ENCODE measurements around the gene CADPS2. TPM values are rescaled to one million over a fixed set of nuclear protein-coding genes. Genes with fewer than 3 reads are reported as not detected.
"Not testable (repeated sequence)": the region's sequence is repeated elsewhere in the genome, so short reads cannot be mapped to it uniquely, and the experiment has no call there.

Gene CADPS2
- total and polyA plus RNA-seq, 2 donors (not counting 1 experiment from before 2014, with no cell fraction given), result 11.5 to 32.2 TPM

DNA sequence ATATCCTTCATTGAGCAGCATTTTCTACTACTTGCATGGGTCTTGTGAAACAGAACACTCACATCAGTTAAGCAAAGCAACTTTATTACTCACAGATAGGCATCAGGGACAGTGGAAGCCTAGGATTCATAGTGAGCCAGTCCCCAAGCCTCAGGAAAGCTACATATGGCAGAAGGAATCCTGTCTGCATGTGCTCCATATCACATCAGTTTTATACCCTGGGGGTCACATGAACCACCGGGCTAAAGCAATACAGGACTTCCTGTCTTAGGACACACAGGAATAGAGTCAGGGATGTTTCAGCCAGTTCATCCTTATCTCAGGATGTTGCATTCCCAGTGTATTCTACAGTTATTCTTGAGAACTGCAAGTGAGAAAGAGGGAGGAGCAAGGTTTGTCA, 596.8 kb downstream of the CADPS2 start:
- Histone ChIP-seq H3K27ac (ENCODE audit: insufficient read depth, low read length) (no peak overlapping the region), H3K4me2 (ENCODE audit: extremely low read depth, insufficient read depth, low read length) (no peak overlapping the region), H3K4me3 (replicated peaks in 1 of 4; ENCODE audit: control extremely low read depth in 1 of 4, insufficient read depth in 1 of 4, low read depth in 3 of 4, low read length in 4 of 4) (no peak overlapping the region), H2AFZ (ENCODE audit: low read length) (no peak overlapping the region), H3K4me1 (ENCODE audit: control insufficient read depth, extremely low read depth, insufficient read depth, low read length) (no peaks in the 10 kb centered on the region), H3K36me3 (ENCODE audit: control insufficient read depth, insufficient read depth, low read length) (no peaks in the 10 kb centered on the region), H3K79me2 (ENCODE audit: control insufficient read depth, insufficient read depth, low read length) (no peaks in the 10 kb centered on the region), H3K27me3 (ENCODE audit: control insufficient read depth, insufficient read depth, low read length) (no peaks in the 10 kb centered on the region), H3K9ac (ENCODE audit: insufficient read depth, low read length) (no peak overlapping the region), H3K9me3 (ENCODE audit: control insufficient read depth, insufficient read depth, low read depth, low read length) (no peaks in the 10 kb centered on the region), H4K20me1 (ENCODE audit: control insufficient read depth, extremely low read depth, insufficient read depth, low read length) (no peaks in the 10 kb centered on the region)
- TF ChIP-seq EZH2 (IDR thresholded peaks at IDR 0.05; ENCODE audit: low read length, missing control alignments), result no peak
- TF ChIP-seq, protein P1, sequence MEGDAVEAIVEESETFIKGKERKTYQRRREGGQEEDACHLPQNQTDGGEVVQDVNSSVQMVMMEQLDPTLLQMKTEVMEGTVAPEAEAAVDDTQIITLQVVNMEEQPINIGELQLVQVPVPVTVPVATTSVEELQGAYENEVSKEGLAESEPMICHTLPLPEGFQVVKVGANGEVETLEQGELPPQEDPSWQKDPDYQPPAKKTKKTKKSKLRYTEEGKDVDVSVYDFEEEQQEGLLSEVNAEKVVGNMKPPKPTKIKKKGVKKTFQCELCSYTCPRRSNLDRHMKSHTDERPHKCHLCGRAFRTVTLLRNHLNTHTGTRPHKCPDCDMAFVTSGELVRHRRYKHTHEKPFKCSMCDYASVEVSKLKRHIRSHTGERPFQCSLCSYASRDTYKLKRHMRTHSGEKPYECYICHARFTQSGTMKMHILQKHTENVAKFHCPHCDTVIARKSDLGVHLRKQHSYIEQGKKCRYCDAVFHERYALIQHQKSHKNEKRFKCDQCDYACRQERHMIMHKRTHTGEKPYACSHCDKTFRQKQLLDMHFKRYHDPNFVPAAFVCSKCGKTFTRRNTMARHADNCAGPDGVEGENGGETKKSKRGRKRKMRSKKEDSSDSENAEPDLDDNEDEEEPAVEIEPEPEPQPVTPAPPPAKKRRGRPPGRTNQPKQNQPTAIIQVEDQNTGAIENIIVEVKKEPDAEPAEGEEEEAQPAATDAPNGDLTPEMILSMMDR (conservative IDR thresholded peaks at IDR 0.05 in 1 of 2, IDR thresholded peaks at IDR 0.05 in 1 of 2; ENCODE audit: low read depth in 1 of 2, low read length in 2 of 2), result no peak
- no peak for DNase-seq (ENCODE audit: low read depth in 2 of 2)

DNA sequence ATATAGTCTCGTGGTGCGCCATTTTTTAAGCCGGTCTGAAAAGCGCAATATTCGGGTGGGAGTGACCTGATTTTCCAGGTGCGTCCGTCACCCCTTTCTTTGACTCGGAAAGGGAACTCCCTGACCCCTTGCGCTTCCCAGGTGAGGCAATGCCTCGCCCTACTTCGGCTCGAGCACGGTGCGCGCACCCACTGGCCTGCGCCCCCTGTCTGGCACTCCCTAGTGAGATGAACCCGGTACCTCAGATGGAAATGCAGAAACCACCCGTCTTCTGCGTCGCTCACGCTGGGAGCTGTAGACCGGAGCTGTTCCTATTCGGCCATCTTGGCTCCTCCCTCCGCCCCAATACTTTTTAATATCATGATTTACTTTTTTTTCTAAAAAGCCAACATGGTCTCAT, 601.7 kb downstream of the CADPS2 start:
- H3K36me3 ChIP-seq (ENCODE audit: control insufficient read depth, insufficient read depth, low read length); H3K4me3 ChIP-seq (replicated peaks in 1 of 4; ENCODE audit: control extremely low read depth in 1 of 4, insufficient read depth in 1 of 4, low read depth in 3 of 4, low read length in 4 of 4); H3K27ac ChIP-seq (ENCODE audit: insufficient read depth, low read length); H3K27me3 ChIP-seq (ENCODE audit: control insufficient read depth, insufficient read depth, low read length); H3K79me2 ChIP-seq (ENCODE audit: control insufficient read depth, insufficient read depth, low read length); H2AFZ ChIP-seq (ENCODE audit: low read length); DNase-seq (ENCODE audit: low read depth in 2 of 2); H3K4me2 ChIP-seq (ENCODE audit: extremely low read depth, insufficient read depth, low read length); H3K9ac ChIP-seq (ENCODE audit: insufficient read depth, low read length); H3K9me3 ChIP-seq (ENCODE audit: control insufficient read depth, insufficient read depth, low read depth, low read length); H4K20me1 ChIP-seq (ENCODE audit: control insufficient read depth, extremely low read depth, insufficient read depth, low read length); H3K4me1 ChIP-seq (ENCODE audit: control insufficient read depth, extremely low read depth, insufficient read depth, low read length): not testable (repeated sequence)

DNA sequence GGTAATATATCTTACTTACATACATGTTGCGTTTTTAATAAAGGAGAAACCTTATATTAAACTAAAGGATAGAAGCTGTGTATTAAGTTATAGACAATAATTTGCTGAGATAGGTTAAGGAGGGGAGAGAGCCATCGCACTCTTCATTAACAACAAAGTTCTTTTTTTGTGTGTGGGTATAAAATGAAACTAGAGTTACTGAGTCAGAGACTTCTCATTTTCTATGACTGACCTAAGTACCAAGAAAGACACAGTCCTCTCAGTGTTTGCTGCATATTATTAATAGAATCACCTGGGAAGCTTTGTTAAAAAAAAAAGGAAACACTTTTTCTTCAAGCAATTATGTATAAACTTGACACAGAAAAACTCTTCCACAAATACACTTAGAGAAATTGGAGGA, 613.1 kb downstream of the CADPS2 start:
- no peak for DNase-seq (ENCODE audit: low read depth in 2 of 2)
- TF ChIP-seq, protein P1 (conservative IDR thresholded peaks at IDR 0.05 in 1 of 2, IDR thresholded peaks at IDR 0.05 in 1 of 2; ENCODE audit: low read depth in 1 of 2, low read length in 2 of 2), result no peak
- TF ChIP-seq EZH2 (IDR thresholded peaks at IDR 0.05; ENCODE audit: low read length, missing control alignments), result no peak
- no peak overlapping the region for H3K27ac ChIP-seq (ENCODE audit: insufficient read depth, low read length)
- H3K4me2 ChIP-seq (ENCODE audit: extremely low read depth, insufficient read depth, low read length), result no peak overlapping the region
- H4K20me1 ChIP-seq (ENCODE audit: control insufficient read depth, extremely low read depth, insufficient read depth, low read length), result no peaks in the 10 kb centered on the region
- H3K36me3 ChIP-seq (ENCODE audit: control insufficient read depth, insufficient read depth, low read length), result no peaks in the 10 kb centered on the region
- H3K4me3 ChIP-seq (replicated peaks in 1 of 4; ENCODE audit: control extremely low read depth in 1 of 4, insufficient read depth in 1 of 4, low read depth in 3 of 4, low read length in 4 of 4), result no peak overlapping the region
- H2AFZ ChIP-seq (ENCODE audit: low read length), result no peak overlapping the region
- H3K9me3 ChIP-seq (ENCODE audit: control insufficient read depth, insufficient read depth, low read depth, low read length), result no peaks in the 10 kb centered on the region
- H3K4me1 ChIP-seq (ENCODE audit: control insufficient read depth, extremely low read depth, insufficient read depth, low read length), result no peaks in the 10 kb centered on the region
- H3K79me2 ChIP-seq (ENCODE audit: control insufficient read depth, insufficient read depth, low read length), result no peaks in the 10 kb centered on the region
- H3K27me3 ChIP-seq (ENCODE audit: control insufficient read depth, insufficient read depth, low read length), result no peaks in the 10 kb centered on the region
- H3K9ac ChIP-seq (ENCODE audit: insufficient read depth, low read length), result no peak overlapping the region
